DOHH2 (cell line): Measurements from ENCODE around the gene BIVM.

Source experiments
- H3F3A ChIP-seq: fragments of 200-600 bp; sonication (generic), shearing (Covaris generic); 2 replicates; pipeline ENCODE4 v1.6.0; 2016; ENCODE audit warnings: antibody characterized with exemption, mild to moderate bottlenecking; ENCODE audit not compliant: control insufficient read depth, insufficient read depth
- H3K27ac ChIP-seq: fragments of 200-600 bp; sonication (generic); 2 replicates; pipeline ENCODE4 v1.5.1; 2014; ENCODE audit warnings: low read depth, mild to moderate bottlenecking, low read length, moderate library complexity
- H3K27me3 ChIP-seq: fragments of 200-600 bp; sonication (generic); 2 replicates; pipeline ENCODE4 v1.6.1; 2014; ENCODE audit warnings: mild to moderate bottlenecking, low read length, mixed read lengths; ENCODE audit not compliant: control insufficient read depth
- H3K36me3 ChIP-seq: fragments of 200-600 bp; sonication (generic); 2 replicates; pipeline ENCODE4 v1.6.1; 2014; ENCODE audit warnings: mild to moderate bottlenecking, low read length, moderate library complexity, mixed read lengths; ENCODE audit not compliant: control insufficient read depth
- H3K4me1 ChIP-seq: fragments of 200-600 bp; sonication (generic); 2 replicates; pipeline ENCODE4 v1.6.1; 2014; ENCODE audit warnings: mild to moderate bottlenecking, low read length, mixed read lengths; ENCODE audit not compliant: control insufficient read depth
- H3K4me2 ChIP-seq: fragments of 200-600 bp; sonication (generic); 2 replicates; pipeline ENCODE4 v1.6.0; 2014; ENCODE audit warnings: mild to moderate bottlenecking, low read length, moderate library complexity
- H3K4me3 ChIP-seq: fragments of 200-600 bp; sonication (generic); 2 replicates; pipeline ENCODE4 v1.5.1; 2014; ENCODE audit warnings: mild to moderate bottlenecking, low read length, mixed read lengths
- H3K79me2 ChIP-seq: fragments of 200-600 bp; sonication (generic); 2 replicates; pipeline ENCODE4 v1.6.1; 2014; ENCODE audit warnings: mild to moderate bottlenecking, low read length, mixed read lengths; ENCODE audit not compliant: control insufficient read depth
- H3K9me2 ChIP-seq: fragments of 200-600 bp; sonication (generic); replicated peaks from 2 replicates; pipeline ENCODE4 v1.6.1; 2014; ENCODE audit warnings: mild to moderate bottlenecking, low read length, mixed read lengths; ENCODE audit not compliant: control insufficient read depth
- H3K9me3 ChIP-seq: fragments of 200-600 bp; sonication (generic); 2 replicates; pipeline ENCODE4 v1.6.1; 2014; ENCODE audit warnings: antibody characterized with exemption, low read length, mixed read lengths; ENCODE audit not compliant: control insufficient read depth, insufficient read depth
- H4K20me1 ChIP-seq: fragments of 200-600 bp; sonication (generic); 2 replicates; pipeline ENCODE4 v1.6.0; 2014; ENCODE audit warnings: low read depth, mild to moderate bottlenecking, antibody characterized with exemption, low read length, moderate library complexity; ENCODE audit not compliant: control insufficient read depth, insufficient read depth
- EZH2phosphoT487 ChIP-seq: fragments of 200-600 bp; sonication (generic); IDR thresholded peaks from 2 replicates; pipeline ENCODE4 v1.6.1; 2017; ENCODE audit warnings: borderline replicate concordance, mild to moderate bottlenecking, antibody characterized with exemption, low read length, moderate library complexity, mixed read lengths
- TF ChIP-seq, protein P1 (sequence below): fragments of 200-600 bp; sonication (generic); IDR thresholded peaks from one replicate; pipeline ENCODE4 v1.5.1; 2014; ENCODE audit warnings: antibody characterized with exemption, mild to moderate bottlenecking, low read depth, low read length; ENCODE audit not compliant: poor library complexity, severe bottlenecking

BIVM gene

DNA sequence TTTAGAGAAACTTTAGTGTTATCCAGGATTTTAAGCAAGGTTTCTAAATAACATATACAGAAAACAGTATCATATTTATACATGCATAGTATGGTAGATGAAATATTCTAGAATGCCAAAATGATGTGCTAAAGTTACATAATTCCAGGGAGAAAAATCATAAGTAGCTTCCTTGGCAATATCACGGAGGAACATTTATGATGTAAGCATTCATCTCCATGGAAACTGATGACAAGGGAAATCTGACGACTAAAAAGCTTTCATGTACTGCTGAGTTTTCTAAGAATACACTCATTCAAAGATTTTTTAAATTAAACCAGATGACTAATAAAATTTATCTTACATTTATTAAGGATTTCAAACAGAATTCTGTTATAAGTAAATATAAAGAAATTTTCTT lies 30.0 kb upstream of the BIVM start:
- no peaks in the 10 kb centered on the region for H3K9me2 ChIP-seq
- H3K27ac ChIP-seq: no peak overlapping the region
- TF ChIP-seq EZH2phosphoT487: no peak
- TF ChIP-seq, protein P1, sequence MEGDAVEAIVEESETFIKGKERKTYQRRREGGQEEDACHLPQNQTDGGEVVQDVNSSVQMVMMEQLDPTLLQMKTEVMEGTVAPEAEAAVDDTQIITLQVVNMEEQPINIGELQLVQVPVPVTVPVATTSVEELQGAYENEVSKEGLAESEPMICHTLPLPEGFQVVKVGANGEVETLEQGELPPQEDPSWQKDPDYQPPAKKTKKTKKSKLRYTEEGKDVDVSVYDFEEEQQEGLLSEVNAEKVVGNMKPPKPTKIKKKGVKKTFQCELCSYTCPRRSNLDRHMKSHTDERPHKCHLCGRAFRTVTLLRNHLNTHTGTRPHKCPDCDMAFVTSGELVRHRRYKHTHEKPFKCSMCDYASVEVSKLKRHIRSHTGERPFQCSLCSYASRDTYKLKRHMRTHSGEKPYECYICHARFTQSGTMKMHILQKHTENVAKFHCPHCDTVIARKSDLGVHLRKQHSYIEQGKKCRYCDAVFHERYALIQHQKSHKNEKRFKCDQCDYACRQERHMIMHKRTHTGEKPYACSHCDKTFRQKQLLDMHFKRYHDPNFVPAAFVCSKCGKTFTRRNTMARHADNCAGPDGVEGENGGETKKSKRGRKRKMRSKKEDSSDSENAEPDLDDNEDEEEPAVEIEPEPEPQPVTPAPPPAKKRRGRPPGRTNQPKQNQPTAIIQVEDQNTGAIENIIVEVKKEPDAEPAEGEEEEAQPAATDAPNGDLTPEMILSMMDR: no peak

GRCh38 chr13:102769679-102770078 lies 29.2 kb upstream of the BIVM start:
- TF ChIP-seq, protein P1: no peak
- TF ChIP-seq EZH2phosphoT487: no peak
- peaks cover 28% of the 10 kb centered on the region for H3K36me3 ChIP-seq

More for the DNA sequence above, 30.0 kb upstream of the BIVM start:
- Histone ChIP-seq H3K79me2 (peaks cover 24% of the 10 kb centered on the region), H3K4me1 (peaks cover 33% of the 10 kb centered on the region), H3K4me3 (no peak overlapping the region), H3F3A (no peaks in the 10 kb centered on the region), H3K9me3 (no peaks in the 10 kb centered on the region; the same call in 1 of the 2 replicates), H3K4me2 (no peak overlapping the region), H4K20me1 (no peaks in the 10 kb centered on the region), H3K36me3 (peaks cover 28% of the 10 kb centered on the region), H3K27me3 (no peaks in the 10 kb centered on the region)

GRCh38 chr13:102770435-102770834 lies 28.5 kb upstream of the BIVM start:
- Histone ChIP-seq H3K4me1 (peaks cover 37% of the 10 kb centered on the region), H3K4me2 (no peak overlapping the region), H3K9me3 (peaks cover 7% of the 10 kb centered on the region; the same call in 1 of the 2 replicates), H4K20me1 (no peaks in the 10 kb centered on the region), H3K36me3 (peaks cover 28% of the 10 kb centered on the region), H3K79me2 (peaks cover 24% of the 10 kb centered on the region), H3F3A (no peaks in the 10 kb centered on the region), H3K27me3 (no peaks in the 10 kb centered on the region), H3K4me3 (no peak overlapping the region), H3K9me2 (no peaks in the 10 kb centered on the region), H3K27ac (no peak overlapping the region)
- no peak for TF ChIP-seq EZH2phosphoT487
- TF ChIP-seq, protein P1: no peak

More at GRCh38 chr13:102769679-102770078, 29.2 kb upstream of the BIVM start:
- Histone ChIP-seq H3K9me3 (peaks cover 7% of the 10 kb centered on the region; the same call in 1 of the 2 replicates), H3K27me3 (no peaks in the 10 kb centered on the region), H3K4me1 (peaks cover 37% of the 10 kb centered on the region), H3K27ac (no peak overlapping the region), H3K79me2 (peaks cover 24% of the 10 kb centered on the region), H3K4me2 (no peak overlapping the region), H3K4me3 (no peak overlapping the region), H4K20me1 (no peaks in the 10 kb centered on the region), H3K9me2 (no peaks in the 10 kb centered on the region), H3F3A (no peaks in the 10 kb centered on the region)
